ENCODE measurements around the gene ANKRD18A. TPM values are rescaled to one million over a fixed set of nuclear protein-coding genes. Genes with fewer than 3 reads are reported as not detected.
A peak's percentile ranks its signal among the peaks of the same experiment; 100 is the strongest.

The ANKRD18A gene
- polyA plus RNA-seq (2014; cell fraction: cytosol; rRNA removed): 2.6 and 2.7 TPM in 2 replicates
- 3.4 and 50.1 TPM in 2 replicates for polyA plus RNA-seq (2014; cell fraction: nucleus; rRNA removed)

GRCh38 chr9:38620483-38621433 lies at the start of gene ANKRD18A:
Gene ANKRD18A, minus strand, starts transcription at chr9:38620596. Its CDS starts 311 bp downstream, at chr9:38620285.
- DNase-seq (ENCODE audit: low spot score): peak; percentile 92

GRCh38 chr9:38668791-38669466 lies 48.5 kb upstream of the ANKRD18A start:
- DNase-seq (ENCODE audit: low spot score): no peak

GRCh38 chr9:38662763-38663593 lies 42.6 kb upstream of the ANKRD18A start:
- DNase-seq (ENCODE audit: low spot score): no peak

GRCh38 chr9:38659538-38659937 lies 39.1 kb upstream of the ANKRD18A start:
- no peak for DNase-seq (ENCODE audit: low spot score)

- DNase-seq (ENCODE audit: low spot score): no peak
Observed at GRCh38 chr9:38656896-38657295, 36.5 kb upstream of the ANKRD18A start.

GRCh38 chr9:38652486-38652885 lies 32.1 kb upstream of the ANKRD18A start:
- DNase-seq (ENCODE audit: low spot score): no peak

- DNase-seq (ENCODE audit: low spot score): no peak
Observed at GRCh38 chr9:38652044-38652443, 31.6 kb upstream of the ANKRD18A start.

- DNase-seq (ENCODE audit: low spot score): no peak
Observed at GRCh38 chr9:38651400-38652042, 31.1 kb upstream of the ANKRD18A start.

GRCh38 chr9:38650564-38650963 lies 30.2 kb upstream of the ANKRD18A start:
- DNase-seq (ENCODE audit: low spot score): no peak

GRCh38 chr9:38649731-38650363 lies 29.5 kb upstream of the ANKRD18A start:
- DNase-seq (ENCODE audit: low spot score): no peak

GRCh38 chr9:38644601-38645000 lies 24.2 kb upstream of the ANKRD18A start:
- DNase-seq (ENCODE audit: low spot score): no peak

GRCh38 chr9:38643815-38644173 lies 23.4 kb upstream of the ANKRD18A start:
- no peak for DNase-seq (ENCODE audit: low spot score)

GRCh38 chr9:38642951-38643814 lies 22.8 kb upstream of the ANKRD18A start:
- no peak for DNase-seq (ENCODE audit: low spot score)

- peak; percentile 71 for DNase-seq (ENCODE audit: low spot score)
Observed at GRCh38 chr9:38641985-38642864, 21.8 kb upstream of the ANKRD18A start.

- DNase-seq (ENCODE audit: low spot score): no peak
Observed at GRCh38 chr9:38641142-38641541, 20.7 kb upstream of the ANKRD18A start.

- no peak for DNase-seq (ENCODE audit: low spot score)
Observed at GRCh38 chr9:38639577-38639940, 19.2 kb upstream of the ANKRD18A start.

- no peak for DNase-seq (ENCODE audit: low spot score)
Observed at GRCh38 chr9:38638881-38639576, 18.6 kb upstream of the ANKRD18A start.

GRCh38 chr9:38634315-38634714 lies 13.9 kb upstream of the ANKRD18A start:
- no peak for DNase-seq (ENCODE audit: low spot score)
